A673 (cell line): ENCODE measurements around the gene CALN1. TPM values are rescaled to one million over a fixed set of nuclear protein-coding genes. Genes with fewer than 3 reads are reported as not detected.

Source experiments
- BruUV-seq: library from RNA; stranded (reverse); fragments of 400-500 nt; replicated peaks from 2 replicates; lab custom pipeline; 2021; lab: Mats Ljungman, UMichigan
- CTCF ChIA-PET: fragments of 300-600 bp; sonication (Branson Sonifier 250); formaldehyde crosslinking; loops from one replicate; lab custom pipeline; 2022; ENCODE audit warnings: antibody characterized with exemption; lab: Charles Lee
- POLR2A ChIA-PET: fragments of 300-600 bp; sonication (Branson Sonifier 250); formaldehyde crosslinking; loops from one replicate; lab custom pipeline; 2022; ENCODE audit warnings: antibody characterized with exemption; ENCODE audit not compliant: low non-redundant PET; lab: Charles Lee
- DNase-seq: peaks from one replicate; pipeline ENCODE4 v3.0.0-alpha.2; 2015; ENCODE audit warnings: low spot score
- H3K27ac ChIP-seq: fragments of 200-600 bp; sonication (generic); 2 replicates; pipeline ENCODE4 v1.5.1; 2016; ENCODE audit warnings: mixed run types, low read depth, mild to moderate bottlenecking, mixed read lengths, antibody characterized with exemption, low read length; ENCODE audit not compliant: poor library complexity, severe bottlenecking
- H3K27me3 ChIP-seq: fragments of 200-600 bp; sonication (generic); replicated peaks from 2 replicates; pipeline ENCODE4 v1.6.1; 2017; ENCODE audit warnings: mixed run types, low read depth, mild to moderate bottlenecking, mixed read lengths, antibody characterized with exemption, low read length; ENCODE audit not compliant: insufficient read depth, poor library complexity
- H3K36me3 ChIP-seq: fragments of 200-600 bp; sonication (generic); 2 replicates; pipeline ENCODE4 v1.6.1; 2016; ENCODE audit warnings: mixed run types, mild to moderate bottlenecking, mixed read lengths, antibody characterized with exemption, low read length; ENCODE audit not compliant: insufficient read depth, poor library complexity, severe bottlenecking
- H3K4me1 ChIP-seq: fragments of 200-600 bp; sonication (generic); 2 replicates; pipeline ENCODE4 v1.6.1; 2017; ENCODE audit warnings: mixed run types, mild to moderate bottlenecking, mixed read lengths, antibody characterized with exemption, low read length; ENCODE audit not compliant: insufficient read depth, poor library complexity, severe bottlenecking
- H3K4me3 ChIP-seq: fragments of 200-600 bp; sonication (generic); 2 replicates; pipeline ENCODE4 v1.5.1; 2016; ENCODE audit warnings: low read depth, mixed run types, mild to moderate bottlenecking, mixed read lengths, low read length; ENCODE audit not compliant: poor library complexity, severe bottlenecking
- H3K9me3 ChIP-seq: fragments of 200-600 bp; sonication (generic); 2 replicates; pipeline ENCODE4 v1.6.1; 2016; ENCODE audit warnings: mixed run types, low read depth, mild to moderate bottlenecking, mixed read lengths, antibody characterized with exemption, low read length; ENCODE audit not compliant: poor library complexity, severe bottlenecking
- EZH2 ChIP-seq: fragments of 200-600 bp; sonication (generic); IDR thresholded peaks from 2 replicates; pipeline ENCODE4 v1.6.1; 2017; ENCODE audit warnings: borderline replicate concordance, low read depth, mild to moderate bottlenecking, mixed read lengths, antibody characterized with exemption, low read length; ENCODE audit not compliant: poor library complexity, severe bottlenecking
- intact Hi-C: fragments of 100-400 bp; cut with micrococcal nuclease; formaldehyde crosslinking; loops from one replicate; pipeline ENCODE4 v1.10.0; 2022; ENCODE audit not compliant: unreplicated experiment
- total RNA-seq: library from RNA; stranded (reverse); gene quantifications from 2 replicates; pipeline ENCODE4 v1.2.3, GENCODE V29; 2021
- TF ChIP-seq, protein P1 (sequence below): fragments of 300-800, 200-600 bp; sonication (generic); conservative IDR thresholded peaks from 2 replicates; pipeline ENCODE4 v1.5.1; 2017; ENCODE audit warnings: low read depth, mild to moderate bottlenecking, antibody characterized with exemption, low read length, moderate library complexity, mixed read lengths

The CALN1 gene
- total RNA-seq, 1 experiment from 2014 or later: not detected

DNA sequence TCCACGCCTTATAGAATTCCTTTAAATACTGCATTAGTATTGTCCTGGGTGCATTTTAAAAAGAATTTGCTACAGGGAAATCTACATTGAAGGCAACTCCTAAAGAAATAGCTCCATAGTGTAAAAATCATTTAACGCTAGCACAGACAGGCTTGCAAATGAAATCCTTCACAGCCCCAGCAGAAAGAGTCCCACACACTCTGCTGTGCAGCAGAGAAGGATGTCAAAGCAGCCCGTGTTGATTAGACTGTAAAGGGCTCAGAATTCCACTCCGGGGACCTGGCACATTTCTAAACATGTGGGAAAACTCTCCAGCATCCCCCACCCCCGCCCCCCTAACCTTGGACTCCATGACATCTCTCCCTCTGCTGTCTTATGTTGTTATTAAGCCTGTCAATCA is 176.8 kb downstream of the CALN1 start:
- intact Hi-C loops: no loop called here

DNA sequence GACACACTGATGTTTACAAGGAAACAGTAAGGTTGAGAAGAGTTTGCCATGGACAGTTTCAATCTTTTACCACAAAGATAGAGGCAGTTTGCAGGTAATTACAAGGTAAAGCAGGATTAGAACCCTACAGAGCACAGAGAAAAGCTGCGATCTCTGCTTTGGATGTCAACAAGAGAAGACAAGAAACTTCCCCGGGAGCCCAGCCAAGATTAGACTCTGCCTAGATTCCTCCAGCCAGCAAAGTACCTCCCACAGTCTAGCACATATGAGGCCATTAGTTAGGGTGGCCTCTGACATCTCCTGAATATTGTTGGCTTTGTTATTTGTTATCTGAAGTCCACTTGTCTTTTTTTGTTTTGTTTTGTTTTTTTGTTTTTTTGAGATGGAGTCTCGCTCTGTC is 178.1 kb downstream of the CALN1 start:
- ChIA-PET POLR2A (no interaction called here), CTCF (no interaction called here)
- Histone ChIP-seq H3K27ac (no peak overlapping the region), H3K27me3 (no peaks in the 10 kb centered on the region), H3K9me3 (peaks cover 4% of the 10 kb centered on the region), H3K36me3 (no peaks in the 10 kb centered on the region), H3K4me1 (no peaks in the 10 kb centered on the region), H3K4me3 (no peak overlapping the region)
- TF ChIP-seq, protein P1, sequence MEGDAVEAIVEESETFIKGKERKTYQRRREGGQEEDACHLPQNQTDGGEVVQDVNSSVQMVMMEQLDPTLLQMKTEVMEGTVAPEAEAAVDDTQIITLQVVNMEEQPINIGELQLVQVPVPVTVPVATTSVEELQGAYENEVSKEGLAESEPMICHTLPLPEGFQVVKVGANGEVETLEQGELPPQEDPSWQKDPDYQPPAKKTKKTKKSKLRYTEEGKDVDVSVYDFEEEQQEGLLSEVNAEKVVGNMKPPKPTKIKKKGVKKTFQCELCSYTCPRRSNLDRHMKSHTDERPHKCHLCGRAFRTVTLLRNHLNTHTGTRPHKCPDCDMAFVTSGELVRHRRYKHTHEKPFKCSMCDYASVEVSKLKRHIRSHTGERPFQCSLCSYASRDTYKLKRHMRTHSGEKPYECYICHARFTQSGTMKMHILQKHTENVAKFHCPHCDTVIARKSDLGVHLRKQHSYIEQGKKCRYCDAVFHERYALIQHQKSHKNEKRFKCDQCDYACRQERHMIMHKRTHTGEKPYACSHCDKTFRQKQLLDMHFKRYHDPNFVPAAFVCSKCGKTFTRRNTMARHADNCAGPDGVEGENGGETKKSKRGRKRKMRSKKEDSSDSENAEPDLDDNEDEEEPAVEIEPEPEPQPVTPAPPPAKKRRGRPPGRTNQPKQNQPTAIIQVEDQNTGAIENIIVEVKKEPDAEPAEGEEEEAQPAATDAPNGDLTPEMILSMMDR: no peak
- TF ChIP-seq EZH2: no peak
- BruUV-seq: no TSS peak
- DNase-seq: no peak
- intact Hi-C loops: no loop called here

More for the DNA sequence above, 176.8 kb downstream of the CALN1 start:
- BruUV-seq: no TSS peak
- TF ChIP-seq, protein P1: no peak
- TF ChIP-seq EZH2: no peak
- Histone ChIP-seq H3K4me1 (no peaks in the 10 kb centered on the region), H3K9me3 (peaks cover 4% of the 10 kb centered on the region), H3K27me3 (no peaks in the 10 kb centered on the region), H3K36me3 (no peaks in the 10 kb centered on the region), H3K4me3 (no peak overlapping the region), H3K27ac (no peak overlapping the region)
- CTCF ChIA-PET: no interaction called here
- POLR2A ChIA-PET: no interaction called here
- no peak for DNase-seq

DNA sequence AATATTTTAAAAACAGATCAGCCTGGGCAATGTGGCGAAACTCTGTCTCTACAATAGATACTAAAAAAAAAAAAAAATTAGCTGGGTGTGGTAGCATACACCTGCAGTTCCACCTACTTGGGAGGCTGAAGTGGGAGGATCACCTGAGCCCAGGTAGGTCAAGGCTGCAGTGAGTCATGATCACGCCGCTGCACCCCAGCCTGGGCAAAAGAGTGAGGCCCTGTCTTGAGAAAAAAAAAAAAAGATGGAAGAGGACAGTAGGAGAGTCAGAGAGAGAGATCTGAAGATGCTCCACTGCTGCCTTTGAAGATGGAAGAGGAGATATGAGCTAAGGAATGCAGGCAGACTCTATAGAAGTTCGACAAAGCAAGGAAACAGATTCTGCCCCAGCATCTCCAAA is 181.9 kb downstream of the CALN1 start:
- BruUV-seq: no TSS peak
- no peaks in the 10 kb centered on the region for H3K36me3 ChIP-seq
- H3K4me3 ChIP-seq: no peak overlapping the region
- CTCF ChIA-PET: no interaction called here
- intact Hi-C loops: no loop called here
- POLR2A ChIA-PET: no interaction called here
- no peak for TF ChIP-seq EZH2
- TF ChIP-seq, protein P1: no peak
- DNase-seq: no peak
- no peaks in the 10 kb centered on the region for H3K27me3 ChIP-seq
- H3K27ac ChIP-seq: no peak overlapping the region
- no peaks in the 10 kb centered on the region for H3K4me1 ChIP-seq
- no peaks in the 10 kb centered on the region for H3K9me3 ChIP-seq
